CD4-positive, alpha-beta T cell treated with Interleukin-6 at 100 ng/mL for 8 hours (primary cell): ENCODE measurements around the gene OSCP1.
A peak's percentile ranks its signal among the peaks of the same experiment; 100 is the strongest.
"Not testable (repeated sequence)": the region's sequence is repeated elsewhere in the genome, so short reads cannot be mapped to it uniquely, and the experiment has no call there.

Source experiments
- DNase-seq: peaks from one replicate; pipeline ENCODE4 v3.0.0-alpha.2; 2020; ENCODE audit warnings: mixed read lengths, low spot score

The OSCP1 gene

DNA sequence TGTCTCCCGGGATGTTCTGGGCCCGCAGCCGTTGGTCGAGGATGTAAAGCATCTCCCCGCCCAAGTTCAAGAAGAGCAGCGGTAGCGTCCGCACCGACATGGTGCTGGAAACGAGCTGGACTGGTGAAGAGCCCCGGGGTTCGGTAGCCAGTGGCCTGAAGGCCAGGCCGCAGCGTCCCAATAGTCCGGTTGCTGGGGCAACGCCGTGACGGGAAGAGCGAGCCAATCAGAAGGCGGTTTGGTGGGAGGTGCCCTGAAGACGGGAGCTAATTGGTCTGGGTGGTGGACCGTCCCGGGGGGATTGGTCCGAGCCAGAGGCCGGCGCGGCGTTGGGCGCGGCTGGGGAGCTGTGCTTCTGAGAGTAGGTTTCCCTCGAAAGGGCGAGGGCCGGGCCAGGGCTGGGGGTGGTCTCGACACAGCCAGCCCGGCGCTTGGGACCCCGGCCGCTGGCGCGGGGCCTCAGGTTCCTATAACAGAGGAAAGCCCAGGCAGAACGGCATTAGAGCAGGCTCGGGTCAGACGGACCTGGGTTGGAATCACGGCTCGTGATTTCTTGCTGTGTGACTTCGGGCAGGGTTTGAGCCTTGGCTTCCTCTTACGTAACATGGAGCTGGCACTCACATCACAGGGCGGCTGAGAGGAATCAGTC lies at the start of gene OSCP1:
Gene OSCP1, minus strand, starts transcription at position 182 of the 649 bp plus-strand sequence. Its CDS starts 82 bp downstream, at position 100.
- DNase-seq = peak; percentile 87

DNA sequence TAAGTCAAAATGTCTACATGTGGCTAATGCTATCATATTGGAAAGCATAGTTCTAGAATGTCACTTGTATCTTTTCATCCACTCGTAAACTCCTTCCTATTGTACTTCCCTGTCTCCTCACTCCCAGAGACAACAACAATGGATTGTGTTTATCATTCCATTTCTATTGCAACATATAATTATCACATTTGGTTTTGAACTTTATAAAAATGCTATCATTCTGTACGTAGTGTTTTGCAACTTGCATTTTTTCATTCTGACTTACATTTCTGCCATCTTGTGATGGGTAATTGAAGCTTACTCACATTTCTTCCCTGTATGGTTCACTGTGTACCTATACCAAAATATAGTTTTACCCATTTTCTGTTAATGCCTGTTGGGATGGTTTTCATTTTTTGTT lies 47.0 kb upstream of the OSCP1 start:
- no peak for DNase-seq

DNA sequence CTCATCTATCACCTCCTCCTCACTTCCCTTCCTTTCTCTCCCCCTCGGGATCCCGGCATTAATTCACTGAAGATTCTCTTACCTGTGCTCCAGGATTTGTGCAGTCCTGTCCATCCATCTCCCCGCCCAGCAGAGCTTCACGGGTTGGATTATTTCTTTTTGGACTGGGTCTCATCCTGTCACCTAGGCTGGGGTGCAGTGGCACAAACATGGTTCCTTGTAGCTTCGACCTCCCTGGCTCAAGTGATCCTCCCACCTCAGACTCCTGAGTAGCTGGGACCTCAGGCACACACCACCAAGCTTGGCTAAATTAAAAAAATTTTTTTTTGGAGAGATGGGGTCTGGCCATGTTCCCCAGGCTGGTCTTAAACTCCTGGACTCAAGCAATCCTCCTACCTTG lies 44.7 kb upstream of the OSCP1 start:
- no peak for DNase-seq

GRCh38 chr1:36493524-36493923 lies 43.3 kb upstream of the OSCP1 start:
- DNase-seq = no peak

DNA sequence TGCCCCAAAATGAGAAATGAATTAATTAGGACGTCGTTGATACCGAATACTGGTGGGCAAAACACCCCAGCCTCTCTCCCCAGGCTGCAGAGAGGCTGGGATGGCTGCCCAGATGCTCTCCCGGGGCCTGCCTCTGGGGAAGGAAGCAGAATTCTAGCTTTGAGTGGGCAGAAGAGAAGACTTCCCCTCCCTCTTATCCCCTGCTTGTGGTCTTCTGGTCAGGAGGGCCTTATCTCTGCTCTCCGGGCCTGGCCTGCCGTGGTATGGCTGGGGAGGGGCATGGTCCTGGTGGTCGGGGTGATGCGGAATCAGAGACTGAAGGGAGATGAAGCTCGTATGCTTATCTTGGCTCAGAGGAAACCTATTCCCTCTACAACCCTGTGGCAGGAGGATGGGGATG lies 42.2 kb upstream of the OSCP1 start:
- no peak for DNase-seq

DNA sequence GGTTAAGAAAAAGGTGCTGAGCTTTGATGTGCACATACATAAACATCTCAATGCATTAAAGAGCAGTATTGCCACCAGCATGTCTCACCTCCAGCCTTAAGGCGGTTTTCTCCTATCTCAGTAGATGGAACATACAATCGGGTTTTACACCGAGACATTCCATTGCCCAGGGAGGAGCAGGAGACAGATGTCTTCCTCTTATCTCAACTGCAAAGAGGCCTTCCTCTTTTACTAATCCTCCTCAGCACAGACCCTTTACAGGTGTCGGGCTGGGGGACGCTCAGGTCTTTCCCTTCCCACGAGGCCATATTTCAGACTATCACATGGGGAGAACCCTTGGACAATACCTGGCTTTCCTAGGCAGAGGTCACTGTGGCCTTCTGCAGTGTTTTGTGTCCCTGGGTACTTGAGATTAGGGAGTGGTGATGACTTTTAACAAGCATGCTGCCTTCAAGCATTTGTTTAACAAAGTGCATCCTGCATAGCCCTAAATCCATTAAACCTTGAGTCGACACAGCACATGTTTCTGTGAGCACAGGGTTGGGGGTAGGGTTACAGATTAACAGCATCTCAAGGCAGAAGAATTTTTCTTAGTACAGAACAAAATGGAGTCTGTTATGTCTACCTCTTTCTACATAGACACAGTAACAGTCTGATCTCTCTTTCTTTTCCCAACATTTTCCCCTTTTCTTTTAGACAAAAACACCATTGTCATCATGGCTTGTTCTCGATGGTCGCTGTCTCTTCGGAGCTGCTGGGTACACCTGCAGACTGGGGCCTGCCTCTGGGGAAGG lies 39.2 kb upstream of the OSCP1 start:
- not testable (repeated sequence) for DNase-seq

GRCh38 chr1:36487906-36488305 lies 37.7 kb upstream of the OSCP1 start:
- no peak for DNase-seq

- DNase-seq = not testable (repeated sequence)
Observed at GRCh38 chr1:36487336-36487725, 37.1 kb upstream of the OSCP1 start.

DNA sequence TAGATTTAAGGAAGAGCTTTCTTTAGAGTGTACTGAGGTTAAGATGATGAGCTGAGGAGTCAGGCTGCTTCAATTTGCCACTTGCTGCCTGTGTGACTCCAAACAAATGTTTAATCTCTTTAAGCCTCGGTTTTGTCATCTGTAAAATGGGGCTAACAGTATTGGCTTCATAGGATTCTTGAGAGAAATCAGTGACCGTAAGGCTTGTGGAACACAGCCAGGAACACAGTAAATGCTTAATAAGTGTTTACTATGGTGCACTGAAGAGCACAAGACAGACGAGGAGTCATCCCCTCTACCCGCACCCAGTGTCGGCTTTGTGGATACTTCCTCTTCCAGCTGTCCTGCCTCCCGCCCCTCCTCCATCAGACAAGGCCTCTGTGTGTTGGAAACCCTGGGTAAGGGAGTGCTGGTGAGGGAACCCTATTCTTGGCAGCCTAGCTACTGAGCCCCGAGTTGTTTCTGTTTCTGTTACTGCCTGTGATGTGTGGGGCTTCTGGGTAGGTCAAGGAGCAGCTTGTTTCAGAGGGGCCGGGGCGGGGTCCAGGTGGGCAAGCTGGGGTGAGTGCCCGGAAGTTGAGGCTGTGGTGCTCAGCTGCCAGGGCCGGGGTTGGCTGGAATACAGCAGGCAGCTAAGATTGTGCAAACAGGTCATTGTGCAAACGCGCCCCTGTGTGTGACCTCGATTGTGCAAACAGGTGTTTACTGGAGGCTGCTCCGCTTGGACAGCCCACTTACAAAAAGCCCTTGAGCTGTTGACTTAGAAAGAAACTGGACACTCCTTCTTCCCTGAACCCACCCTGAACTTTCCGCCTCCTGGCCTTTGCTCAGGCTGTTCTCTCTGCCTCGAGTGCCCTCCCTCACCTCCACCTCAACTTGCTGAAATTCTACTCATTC lies 36.4 kb upstream of the OSCP1 start:
- DNase-seq = no peak

GRCh38 chr1:36486093-36486438 lies 35.8 kb upstream of the OSCP1 start:
- DNase-seq = no peak

DNA sequence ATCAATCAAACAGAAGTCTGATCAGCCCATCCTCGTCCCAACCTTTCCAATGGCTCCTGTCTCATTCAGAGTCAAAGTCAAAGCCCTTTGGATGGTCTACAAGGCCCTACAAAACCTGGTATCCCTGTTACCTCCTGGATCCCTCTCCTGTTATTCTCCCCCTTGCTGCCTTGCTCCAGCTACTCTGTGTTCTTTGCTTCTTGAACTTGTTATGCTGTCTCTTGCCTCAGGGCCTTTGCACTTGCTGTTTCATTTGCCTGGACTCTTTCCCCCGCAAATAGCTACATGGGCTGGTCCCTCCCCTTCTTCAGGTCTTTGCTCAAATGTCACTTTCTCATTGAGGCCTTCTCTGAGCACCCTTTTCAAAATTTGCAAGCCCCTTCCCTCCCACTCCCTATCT lies 33.8 kb upstream of the OSCP1 start:
- no peak for DNase-seq

- no peak for DNase-seq
Observed at GRCh38 chr1:36482724-36483388, 32.6 kb upstream of the OSCP1 start, which contains the start of gene CSF3R. TSS of gene CSF3R (minus strand) at chr1:36482913. CDS start at chr1:36479496, 3,417 bp downstream.

GRCh38 chr1:36481771-36482723 lies 31.8 kb upstream of the OSCP1 start:
- DNase-seq = no peak

- DNase-seq = no peak
Observed at GRCh38 chr1:36481091-36481490, 30.8 kb upstream of the OSCP1 start.

DNA sequence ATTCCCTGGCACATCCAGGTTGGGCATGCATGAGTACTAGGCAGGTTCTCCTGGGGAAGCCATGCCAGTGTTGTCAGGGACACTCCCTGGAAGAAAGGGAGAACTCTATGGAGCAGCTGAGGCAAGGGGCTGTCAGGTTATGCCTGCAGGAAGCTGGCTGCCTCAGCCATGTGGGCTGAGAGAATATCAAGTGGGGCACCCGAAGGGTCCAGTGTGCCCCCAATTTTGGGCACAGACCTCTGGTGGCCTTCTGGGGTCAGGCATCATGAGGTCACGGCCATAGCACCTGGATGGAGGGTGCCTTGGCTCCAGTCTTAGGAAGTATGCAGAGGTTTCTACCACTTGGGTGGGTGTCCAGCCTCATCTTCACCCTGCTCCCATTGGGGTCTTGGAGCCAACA lies 29.9 kb upstream of the OSCP1 start:
- no peak for DNase-seq

DNA sequence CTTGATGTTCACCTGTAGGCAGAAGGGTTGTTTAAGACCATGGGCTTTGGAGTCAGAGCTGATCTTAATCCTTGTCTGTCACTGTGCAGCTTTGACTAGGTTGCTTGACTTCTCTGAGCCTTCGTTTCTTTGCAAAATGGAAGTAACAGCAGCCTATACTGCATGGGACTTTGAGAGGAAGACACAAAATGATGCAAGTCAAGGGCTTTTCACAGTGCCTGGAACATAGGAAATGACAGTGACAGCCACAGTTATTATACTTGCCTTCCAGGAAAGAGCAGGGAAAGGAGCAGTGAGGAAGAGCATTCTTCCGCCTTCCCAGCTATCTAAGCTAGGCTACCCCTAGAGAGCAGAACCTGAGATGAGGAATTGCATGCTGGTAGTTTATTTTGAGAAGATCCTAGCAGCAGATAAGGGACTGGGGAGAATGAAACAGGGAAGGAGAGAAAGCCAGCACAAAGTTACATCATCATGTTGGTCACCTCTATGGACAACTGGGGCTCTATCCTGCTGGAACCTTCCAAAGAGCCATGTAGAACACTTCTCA lies 29.3 kb upstream of the OSCP1 start:
- no peak for DNase-seq

GRCh38 chr1:36477615-36478014 lies 27.4 kb upstream of the OSCP1 start:
- DNase-seq = not testable (repeated sequence)

- DNase-seq = no peak
Observed at GRCh38 chr1:36476945-36477344, 26.7 kb upstream of the OSCP1 start.

GRCh38 chr1:36475910-36476604 lies 25.8 kb upstream of the OSCP1 start:
- no peak for DNase-seq

- no peak for DNase-seq
Observed at GRCh38 chr1:36475341-36475740, 25.1 kb upstream of the OSCP1 start.
